Fibroblast of lung (primary cell): ENCODE measurements around the gene MRPS6. TPM values are rescaled to one million over a fixed set of nuclear protein-coding genes. Genes with fewer than 3 reads are reported as not detected.

Experiments
- DNase-seq, 2 donors: peaks; one replicate each; pipeline versions ENCODE4 v3.0.0 to v3.0.0-alpha.2; 2010; ENCODE audit warnings: low read depth in 2 of 2
- H2AFZ ChIP-seq: 2 replicates; pipeline ENCODE4 v1.5.1; 2012; ENCODE audit warnings: low read length, control low read depth, inconsistent platforms
- H3K27ac ChIP-seq: 2 replicates; pipeline ENCODE4 v1.5.1; 2011; ENCODE audit warnings: low read length, control low read depth; ENCODE audit not compliant: insufficient read depth
- H3K27me3 ChIP-seq: 2 replicates; pipeline ENCODE4 v1.5.1; 2011; ENCODE audit warnings: mild to moderate bottlenecking, low read length; ENCODE audit not compliant: control insufficient read depth, insufficient read depth
- H3K36me3 ChIP-seq: 2 replicates; pipeline ENCODE4 v1.5.1; 2011; ENCODE audit warnings: low read length; ENCODE audit not compliant: control insufficient read depth, insufficient read depth
- H3K4me1 ChIP-seq: 2 replicates; pipeline ENCODE4 v1.5.1; 2011; ENCODE audit warnings: low read length; ENCODE audit not compliant: control insufficient read depth, insufficient read depth; ENCODE audit errors: extremely low read depth
- H3K4me2 ChIP-seq: 2 replicates; pipeline ENCODE4 v1.5.1; 2011; ENCODE audit warnings: low read length, control low read depth; ENCODE audit not compliant: insufficient read depth; ENCODE audit errors: extremely low read depth
- H3K4me3 ChIP-seq, 4 experiments: fragments of 200-600 bp in 1 of 4; sonication (generic) in 1 of 4; replicated peaks in 1 of 4; 2 replicates each; pipeline ENCODE4 v1.5.1; 2011 to 2016; ENCODE audit warnings: low read length in 4 of 4, low read depth in 3 of 4, mild to moderate bottlenecking in 3 of 4, control low read depth in 2 of 4, inconsistent platforms in 1 of 4, mixed read lengths in 1 of 4; ENCODE audit not compliant: insufficient read depth in 1 of 4; ENCODE audit errors: control extremely low read depth in 1 of 4
- H3K79me2 ChIP-seq: 2 replicates; pipeline ENCODE4 v1.5.1; 2012; ENCODE audit warnings: mild to moderate bottlenecking, low read length, inconsistent platforms; ENCODE audit not compliant: control insufficient read depth, insufficient read depth
- H3K9ac ChIP-seq: 2 replicates; pipeline ENCODE4 v1.5.1; 2011; ENCODE audit warnings: mild to moderate bottlenecking, low read length, control low read depth; ENCODE audit not compliant: insufficient read depth
- H3K9me3 ChIP-seq: 2 replicates; pipeline ENCODE4 v1.5.1; 2012; ENCODE audit warnings: low read depth, low read length; ENCODE audit not compliant: control insufficient read depth, insufficient read depth
- H4K20me1 ChIP-seq: 2 replicates; pipeline ENCODE4 v1.5.1; 2011; ENCODE audit warnings: low read length; ENCODE audit not compliant: control insufficient read depth, insufficient read depth; ENCODE audit errors: extremely low read depth
- CTCF ChIP-seq, 2 donors: IDR thresholded peaks in 1 of 2; conservative IDR thresholded peaks in 1 of 2; 1 replicate in 1 of 2; 2 replicates in 1 of 2; pipeline ENCODE4 v1.5.1; 2011 to 2012; ENCODE audit warnings: low read length in 2 of 2, control low read depth in 1 of 2, inconsistent platforms in 1 of 2, low read depth in 1 of 2, mild to moderate bottlenecking in 1 of 2
- EZH2 ChIP-seq: IDR thresholded peaks from 2 replicates; pipeline ENCODE4 v1.5.1; 2012; ENCODE audit warnings: low read length, control low read depth, mild to moderate bottlenecking; ENCODE audit errors: missing control alignments
- polyA plus RNA-seq, 2 donors: library from polyadenylated mRNA; depleted of rRNA in 1 of 2; stranded (reverse) in 1 of 2; unstranded in 1 of 2; fragments of >200 nt; gene quantifications; 2 replicates each; pipeline ENCODE4 v1.2.1, GENCODE V29; 2011 to 2012; ENCODE audit warnings: missing spikeins in 1 of 2
- total RNA-seq: library from RNA; depleted of rRNA; stranded (reverse); fragments of >200 nt; gene quantifications from 2 replicates; pipeline ENCODE4 v1.2.1, GENCODE V29; 2014

The MRPS6 gene
- total and polyA plus RNA-seq, 2 donors (not counting 1 experiment from before 2014, with no cell fraction given): 20.0 to 45.6 TPM

- H3K4me2 ChIP-seq: no peak overlapping the region
- H2AFZ ChIP-seq: no peak overlapping the region
- no peaks in the 10 kb centered on the region for H3K9me3 ChIP-seq
- no peaks in the 10 kb centered on the region for H3K27me3 ChIP-seq
- no peak for DNase-seq
- H3K36me3 ChIP-seq: no peaks in the 10 kb centered on the region
- H4K20me1 ChIP-seq: no peaks in the 10 kb centered on the region
- no peak overlapping the region for H3K9ac ChIP-seq
- TF ChIP-seq CTCF (conservative IDR thresholded peaks at IDR 0.05 in 1 of 2, IDR thresholded peaks at IDR 0.05 in 1 of 2; ENCODE audit: low read depth in 1 of 2, low read length in 2 of 2) (no peak), EZH2 (no peak)
- H3K4me3 ChIP-seq: no peak overlapping the region
- no peaks in the 10 kb centered on the region for H3K4me1 ChIP-seq
- no peak overlapping the region for H3K27ac ChIP-seq
- H3K79me2 ChIP-seq: no peaks in the 10 kb centered on the region
These were observed 41.8 kb downstream of the MRPS6 start for GRCh38 chr21:34115160-34115559.

- Histone ChIP-seq H3K9me3 (no peaks in the 10 kb centered on the region), H2AFZ (no peak overlapping the region), H3K27me3 (no peaks in the 10 kb centered on the region), H3K9ac (no peak overlapping the region), H3K27ac (no peak overlapping the region), H3K4me1 (no peaks in the 10 kb centered on the region), H3K79me2 (no peaks in the 10 kb centered on the region), H4K20me1 (no peaks in the 10 kb centered on the region), H3K36me3 (no peaks in the 10 kb centered on the region), H3K4me3 (no peak overlapping the region), H3K4me2 (no peak overlapping the region)
- DNase-seq: no peak
- TF ChIP-seq CTCF (conservative IDR thresholded peaks at IDR 0.05 in 1 of 2, IDR thresholded peaks at IDR 0.05 in 1 of 2; ENCODE audit: low read depth in 1 of 2, low read length in 2 of 2) (no peak), EZH2 (no peak)
These were observed 43.2 kb downstream of the MRPS6 start for GRCh38 chr21:34116569-34116968.

- no peak for DNase-seq
- no peak overlapping the region for H3K4me3 ChIP-seq
- no peak overlapping the region for H3K9ac ChIP-seq
- no peaks in the 10 kb centered on the region for H3K36me3 ChIP-seq
- H3K4me1 ChIP-seq: no peaks in the 10 kb centered on the region
- no peak overlapping the region for H3K27ac ChIP-seq
- H3K27me3 ChIP-seq: no peaks in the 10 kb centered on the region
- TF ChIP-seq CTCF (conservative IDR thresholded peaks at IDR 0.05 in 1 of 2, IDR thresholded peaks at IDR 0.05 in 1 of 2; ENCODE audit: low read depth in 1 of 2, low read length in 2 of 2) (no peak), EZH2 (no peak)
- H3K9me3 ChIP-seq: no peaks in the 10 kb centered on the region
- no peaks in the 10 kb centered on the region for H3K79me2 ChIP-seq
- no peaks in the 10 kb centered on the region for H4K20me1 ChIP-seq
- H3K4me2 ChIP-seq: no peak overlapping the region
- no peak overlapping the region for H2AFZ ChIP-seq
These were observed 47.5 kb downstream of the MRPS6 start for GRCh38 chr21:34120867-34121266.
